GM19328 (cell line): Measurements from ENCODE around the gene LTB4R.

ENCODE experiments used
- ATAC-seq: cut with Tn5 transposase; IDR thresholded peaks from one replicate; pipeline ENCODE4 v1.9.1; 2021; ENCODE audit warnings: mild to moderate bottlenecking, moderate library complexity; ENCODE audit not compliant: unreplicated experiment

The LTB4R gene

DNA sequence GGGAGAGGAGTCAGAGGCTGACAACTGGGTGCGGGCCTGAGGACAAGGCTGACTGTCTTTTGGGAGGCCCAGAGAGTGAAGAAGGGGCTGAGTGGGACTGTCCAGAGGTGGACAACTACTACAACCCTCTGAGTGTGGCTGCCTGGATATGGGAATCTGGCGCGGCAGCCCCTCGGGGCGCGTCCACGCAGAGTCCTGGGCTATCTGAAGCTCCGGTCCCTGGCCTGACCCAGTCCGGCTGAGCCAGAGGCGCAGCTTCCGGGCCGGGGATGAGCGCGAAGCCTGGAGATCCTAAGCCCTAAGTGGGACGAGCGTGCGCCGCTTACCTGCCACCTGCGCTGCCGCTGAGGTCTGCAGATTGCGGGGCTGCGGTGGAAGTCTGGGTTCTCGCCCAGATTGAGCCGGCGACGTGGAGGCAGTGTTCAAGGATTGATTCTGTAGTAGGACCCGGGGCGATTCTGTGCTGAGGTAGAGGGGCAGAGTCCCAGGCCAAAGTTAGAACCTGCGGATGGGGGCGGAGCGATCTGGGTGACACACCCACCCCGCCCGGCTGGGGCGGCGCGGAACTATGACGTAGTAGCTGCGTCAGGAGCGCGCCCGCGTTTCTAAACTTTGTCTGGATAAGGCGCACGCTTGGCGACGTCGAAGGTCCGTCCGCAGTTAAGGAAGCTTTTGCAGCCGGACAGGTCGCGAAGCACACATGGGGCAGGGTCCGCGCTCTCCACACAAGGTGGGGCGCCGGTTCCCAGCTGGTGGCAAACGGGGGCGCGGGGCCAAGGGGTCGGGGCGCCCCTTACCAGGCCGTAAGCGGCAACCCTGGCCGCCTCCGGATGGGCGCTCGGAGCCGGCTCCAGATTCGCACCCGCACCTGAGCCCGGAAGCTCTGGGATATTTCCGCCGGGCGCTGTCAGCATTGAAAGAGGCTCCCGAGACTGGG is 11.8 kb upstream of the LTB4R start, which contains the start of the genes DHRS1 and NOP9:
TSS of gene DHRS1 (minus strand) at position 526 of the 937 bp plus-strand sequence. CDS start 674 bp downstream, outside the sequence.
TSS of gene NOP9 (plus strand) at position 596 of the 937 bp plus-strand sequence. CDS start at position 701, 105 bp downstream.
- peak; percentile 53 for ATAC-seq

GRCh38 chr14:24300326-24300980 is 10.8 kb upstream of the LTB4R start:
- ATAC-seq: no peak

GRCh38 chr14:24304019-24304387 is 7.3 kb upstream of the LTB4R start:
- ATAC-seq: no peak

- no peak for ATAC-seq
Observed at GRCh38 chr14:24307156-24307574, 4.1 kb upstream of the LTB4R start.

- no peak for ATAC-seq
Observed at GRCh38 chr14:24307575-24308341, 3.5 kb upstream of the LTB4R start, which contains the start of gene CIDEB. TSS of gene CIDEB (minus strand) at chr14:24307977. CDS start at chr14:24307858, 119 bp downstream.

GRCh38 chr14:24308342-24309124 is 2.8 kb upstream of the LTB4R start:
- no peak for ATAC-seq

GRCh38 chr14:24309538-24310264 is 1.6 kb upstream of the LTB4R start, which contains the start of gene LTB4R2:
TSS of gene LTB4R2 (plus strand) at chr14:24310140. CDS start at chr14:24310665, 525 bp downstream.
- no peak for ATAC-seq

GRCh38 chr14:24310265-24310645 is 1.0 kb upstream of the LTB4R start:
- no peak for ATAC-seq

GRCh38 chr14:24311837-24312615 is 724 bp downstream of the LTB4R start:
- ATAC-seq: no peak

GRCh38 chr14:24312736-24313507 is 1.6 kb downstream of the LTB4R start:
- ATAC-seq: no peak

GRCh38 chr14:24313913-24314312 is 2.6 kb downstream of the LTB4R start:
- no peak for ATAC-seq

DNA sequence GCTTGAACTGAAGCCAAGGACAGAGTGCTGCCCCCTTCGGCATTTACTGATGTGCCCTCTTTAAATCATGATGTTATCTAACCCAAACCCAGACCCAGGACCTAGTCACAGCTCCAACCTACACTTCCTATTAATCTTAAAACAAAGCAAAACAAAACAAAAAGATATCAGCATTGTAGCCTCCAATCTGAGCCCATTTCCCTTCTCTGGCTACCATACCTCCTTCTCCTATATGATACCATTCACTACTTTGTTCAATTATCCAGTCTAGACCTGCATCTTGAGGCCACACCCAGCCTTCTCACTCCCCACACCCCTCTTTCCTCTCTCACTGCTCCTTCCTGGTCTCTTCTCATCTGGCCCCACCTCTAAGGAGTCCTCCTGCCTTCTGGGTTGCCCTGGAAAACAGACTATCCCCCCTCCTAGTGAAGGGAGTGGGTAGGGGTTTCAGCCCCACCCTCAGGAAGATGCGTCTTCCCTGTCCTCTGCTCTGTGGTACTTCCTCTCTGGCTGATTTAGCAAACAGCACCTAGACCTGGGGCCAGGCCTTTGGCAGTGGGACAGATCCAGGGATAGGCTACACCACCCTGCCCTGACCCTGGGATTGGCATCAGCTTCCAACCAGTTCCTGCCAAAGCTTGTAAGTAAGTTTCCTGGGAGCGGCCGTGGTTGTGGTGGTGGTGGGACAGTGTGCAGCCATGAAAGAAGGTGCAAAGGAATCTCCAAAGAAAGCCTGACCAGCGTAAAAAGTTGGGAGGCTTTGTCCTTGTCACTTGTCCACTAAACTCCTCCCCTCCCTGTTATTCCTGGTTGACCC is 3.3 kb downstream of the LTB4R start:
- ATAC-seq: no peak

GRCh38 chr14:24315243-24315806 is 4.0 kb downstream of the LTB4R start:
- ATAC-seq: no peak

GRCh38 chr14:24315807-24316596 is 4.7 kb downstream of the LTB4R start:
- no peak for ATAC-seq

- no peak for ATAC-seq
Observed at GRCh38 chr14:24316597-24316950, 5.3 kb downstream of the LTB4R start.
